GM12878 (cell line): ENCODE data around the gene BIN1. TPM values are rescaled to one million over a fixed set of nuclear protein-coding genes. Genes with fewer than 3 reads are reported as not detected.

Source experiments
- ATAC-seq: fragments of 200-7000 bp; cut with Tn5 transposase; 3 replicates; pipeline ENCODE4 v1.9.1; 2020; ENCODE audit warnings: mild to moderate bottlenecking, moderate library complexity
- BruUV-seq: library from RNA; stranded (reverse); fragments of 400-500 nt; replicated peaks from 2 replicates; lab custom pipeline; 2021; lab: Mats Ljungman, UMichigan
- CTCF ChIA-PET: fragments of 300-600 bp; sonication (Branson Sonifier 250); formaldehyde crosslinking; extraction: SDS; loops from one replicate; lab custom pipeline; 2021; ENCODE audit warnings: inconsistent platforms; lab: Yijun Ruan, JAX
- POLR2A ChIA-PET: fragments of 350-600 bp; formaldehyde crosslinking; extraction: SDS; loops from one replicate; lab custom pipeline; 2021; ENCODE audit warnings: inconsistent platforms; lab: Charles Lee
- RAD21 ChIA-PET: fragments of 300-600 bp; sonication (Branson Sonifier 250); formaldehyde crosslinking; loops from one replicate; lab custom pipeline; 2023; ENCODE audit warnings: antibody characterized with exemption; ENCODE audit not compliant: unreplicated experiment; lab: Charles Lee
- SMC1A ChIA-PET: fragments of 300-600 bp; sonication (Branson Sonifier 250); formaldehyde crosslinking; loops from one replicate; lab custom pipeline; 2023; ENCODE audit not compliant: unreplicated experiment, uncharacterized antibody; lab: Charles Lee
- DNase-seq: peaks from one replicate; pipeline ENCODE4 v3.0.0-alpha.2; 2011; ENCODE audit warnings: low read depth, low spot score
- FAIRE-seq: peaks from 3 replicates; lab custom pipeline; 2011; peaks lifted over from hg19 to GRCh38; lab: Jason Lieb, UNC
- H2AFZ ChIP-seq: 2 replicates; pipeline ENCODE4 v1.6.0; 2011; ENCODE audit warnings: low read depth, low read length, control low read depth; ENCODE audit not compliant: control insufficient read depth
- H3K27ac ChIP-seq: 2 replicates; pipeline ENCODE4 v1.5.1; 2011; ENCODE audit warnings: control low read depth; ENCODE audit not compliant: control insufficient read depth, insufficient read depth
- H3K27me3 ChIP-seq, 2 experiments: replicated peaks in 1 of 2; 2 replicates each; pipeline versions ENCODE4 v1.6.0 to v1.6.1; 2011; ENCODE audit warnings: low read length in 1 of 2; ENCODE audit not compliant: control insufficient read depth in 2 of 2, insufficient read depth in 2 of 2
- H3K36me3 ChIP-seq, 2 experiments: 2 replicates each; pipeline ENCODE4 v1.5.1; 2011; ENCODE audit warnings: low read length in 1 of 2; ENCODE audit not compliant: control insufficient read depth in 2 of 2, insufficient read depth in 2 of 2
- H3K4me1 ChIP-seq: 2 replicates; pipeline ENCODE4 v1.6.1; 2011; ENCODE audit warnings: mild to moderate bottlenecking, low read length, moderate library complexity, mixed read lengths; ENCODE audit not compliant: control insufficient read depth, insufficient read depth
- H3K4me2 ChIP-seq: 2 replicates; pipeline ENCODE4 v1.6.0; 2011; ENCODE audit warnings: control low read depth; ENCODE audit not compliant: control insufficient read depth, insufficient read depth
- H3K4me3 ChIP-seq: fragments of 200-600 bp; sonication (generic); 2 replicates; pipeline ENCODE4 v1.5.1; 2016
- H3K79me2 ChIP-seq: 2 replicates; pipeline ENCODE4 v1.6.0; 2011; ENCODE audit warnings: low read length; ENCODE audit not compliant: control insufficient read depth, insufficient read depth
- H3K9ac ChIP-seq: 2 replicates; pipeline ENCODE4 v1.8.0; 2011; ENCODE audit warnings: low read length, control low read depth, mixed read lengths; ENCODE audit not compliant: control insufficient read depth, insufficient read depth
- H3K9me3 ChIP-seq: replicated peaks from 3 replicates; pipeline ENCODE4 v1.5.1; 2011; ENCODE audit warnings: mild to moderate bottlenecking, low read length; ENCODE audit not compliant: control insufficient read depth, insufficient read depth
- H4K20me1 ChIP-seq: 2 replicates; pipeline ENCODE4 v1.6.0; 2011; ENCODE audit not compliant: control insufficient read depth, insufficient read depth
- BMI1 ChIP-seq: fragments of 450-650 bp; IDR thresholded peaks from 2 replicates; pipeline ENCODE4 v1.6.1; 2016; ENCODE audit warnings: mild to moderate bottlenecking, moderate library complexity, borderline replicate concordance
- CBX5 ChIP-seq: sonication (generic); IDR thresholded peaks from 2 replicates; pipeline ENCODE4 v1.6.1; 2016; ENCODE audit warnings: low read depth, moderate library complexity, mild to moderate bottlenecking, inconsistent platforms
- CEBPB ChIP-seq, 2 experiments: fragments of 150-350 bp in 1 of 2; IDR thresholded peaks; 2 replicates each; pipeline ENCODE4 v1.6.1; 2012 to 2014; ENCODE audit warnings: low read depth in 2 of 2, low read length in 2 of 2, borderline replicate concordance in 1 of 2, inconsistent platforms in 1 of 2
- DPF2 ChIP-seq: fragments of 450-650 bp; IDR thresholded peaks from 2 replicates; pipeline ENCODE4 v1.6.1; 2017; ENCODE audit warnings: mild to moderate bottlenecking
- ETV6 ChIP-seq, 2 experiments: fragments of 450-650 bp in 1 of 2; IDR thresholded peaks in 1 of 2; conservative IDR thresholded peaks in 1 of 2; 2 replicates each; pipeline ENCODE4 v1.6.1; 2014; ENCODE audit warnings: antibody characterized with exemption in 1 of 2, borderline replicate concordance in 1 of 2, low read depth in 1 of 2, mild to moderate bottlenecking in 1 of 2, moderate library complexity in 1 of 2
- HDAC2 ChIP-seq: fragments of 200-600 bp; sonication (generic); IDR thresholded peaks from 2 replicates; pipeline ENCODE4 v1.6.1; 2017
- IKZF2 ChIP-seq, 2 experiments: fragments of 450-650 bp; IDR thresholded peaks; 2 replicates each; pipeline ENCODE4 v1.6.1; 2017; ENCODE audit warnings: mild to moderate bottlenecking in 2 of 2, moderate library complexity in 2 of 2
- JUND ChIP-seq: IDR thresholded peaks from 2 replicates; pipeline ENCODE4 v1.6.1; 2012; ENCODE audit warnings: low read depth, mild to moderate bottlenecking, low read length, improper control_type of control experiment, moderate library complexity
- MEF2A ChIP-seq: IDR thresholded peaks from 2 replicates; pipeline ENCODE4 v1.6.1; 2011; ENCODE audit warnings: low read depth, mild to moderate bottlenecking, low read length, moderate library complexity; ENCODE audit not compliant: insufficient read depth
- MLLT1 ChIP-seq: fragments of 450-650 bp; IDR thresholded peaks from 2 replicates; pipeline ENCODE4 v1.6.1; 2016; ENCODE audit warnings: mild to moderate bottlenecking
- MYC ChIP-seq: IDR thresholded peaks from 2 replicates; pipeline ENCODE4 v1.6.1; 2011; ENCODE audit warnings: mild to moderate bottlenecking, low read length, moderate library complexity, inconsistent platforms; ENCODE audit not compliant: insufficient read depth, insufficient replicate concordance, insufficient read length, severe bottlenecking
- PKNOX1 ChIP-seq: fragments of 450-650 bp; IDR thresholded peaks from 2 replicates; pipeline ENCODE4 v1.6.1; 2016; ENCODE audit warnings: mild to moderate bottlenecking
- RUNX3 ChIP-seq: IDR thresholded peaks from 2 replicates; pipeline ENCODE4 v1.6.1; 2012; ENCODE audit warnings: low read length, inconsistent platforms
- SKIL ChIP-seq: fragments of 450-650 bp; IDR thresholded peaks from 2 replicates; pipeline ENCODE4 v1.6.1; 2017; ENCODE audit warnings: mild to moderate bottlenecking, low read depth, inconsistent platforms; ENCODE audit not compliant: poor library complexity, severe bottlenecking
- SMARCA5 ChIP-seq: fragments of 450-650 bp; IDR thresholded peaks from 2 replicates; pipeline ENCODE4 v1.6.1; 2017; ENCODE audit warnings: mild to moderate bottlenecking
- ZBTB4 ChIP-seq: fragments of 450-650 bp; formaldehyde crosslinking; IDR thresholded peaks from 2 replicates; pipeline ENCODE4 v1.4.0; 2022; ENCODE audit warnings: mild to moderate bottlenecking, moderate library complexity
- WGBS: methylation state at CpG from one replicate; pipeline ENCODE4 v1.1.6; 2016; ENCODE audit warnings: low lambda C conversion rate; ENCODE audit not compliant: insufficient replicate concordance, insufficient coverage; ENCODE audit errors: missing lambda C conversion rate; 5-methylcytosine and 5-hydroxymethylcytosine counted together
- in situ Hi-C: fragments of 300-500 bp; cut with MboI; formaldehyde crosslinking; loops from 9 replicates; pipeline ENCODE4 v1.14.3; 2018; ENCODE audit warnings: mixed read lengths
- intact Hi-C: fragments of 100-400 bp; cut with micrococcal nuclease; formaldehyde crosslinking; loops from one replicate; pipeline ENCODE4 v1.14.2; 2022; ENCODE audit not compliant: unreplicated experiment
- polyA plus RNA-seq, 11 experiments: library from polyadenylated mRNA; depleted of rRNA in 4 of 11; unstranded in 6 of 11; stranded (reverse) in 5 of 11; fragments of >200 nt; fragmentation: Nextera tagmentation in 4 of 11; fragmentation: Illumina TruSeq in 1 of 11; extraction: Ambion mirVana in 4 of 11; extraction: Trizol in 1 of 11; gene quantifications; 1 replicate in 1 of 11; 2 replicates in 10 of 11; pipeline versions ENCODE4 v1.2.1 to v1.2.3, GENCODE V29; 2011 to 2016; ENCODE audit warnings: inconsistent platforms in 2 of 11, missing spikeins in 2 of 11, low read depth in 1 of 11
- total RNA-seq, 4 experiments: library from RNA; depleted of rRNA in 3 of 4; stranded (reverse); fragments of >200 nt in 3 of 4; fragmentation: Illumina TruSeq in 1 of 4; extraction: Trizol in 1 of 4; gene quantifications; 2 replicates each; pipeline versions ENCODE4 v1.2.1 to v1.2.3, GENCODE V29; 2013 to 2021

Gene BIN1
- total and polyA plus RNA-seq, 10 of the 15 experiments (the other 5 are each of a cell fraction or from before 2014, with no cell fraction given) = 0.32 to 21.3 (median 11.2) TPM

GRCh38 chr2:127155947-127156346 lies 49.0 kb upstream of the BIN1 start:
- intact Hi-C loops = loop anchor here (5.0 kb wide), 1 partner anchor 89 kb away; no protein-coding TSS in a partner anchor
- Histone ChIP-seq H3K27me3 (no peaks in the 10 kb centered on the region), H3K27ac (no peak overlapping the region), H3K9me3 (peaks cover 1% of the 10 kb centered on the region; the same call in 1 of the 3 replicates), H3K4me1 (no peaks in the 10 kb centered on the region), H3K4me2 (no peak overlapping the region), H3K4me3 (no peak overlapping the region), H3K9ac (no peak overlapping the region), H3K36me3 (no peaks in the 10 kb centered on the region), H2AFZ (no peak overlapping the region)
- SMC1A ChIA-PET = no interaction called here
- DNase-seq (no peak), ATAC-seq (no peak)
- CTCF ChIA-PET = interaction anchor here (0.7 kb wide), 1 partner anchor 88 kb away, joined by 3 read pairs; no protein-coding TSS in a partner anchor
- in situ Hi-C loops = no loop called here
- no peak for TF ChIP-seq CEBPB (IDR thresholded peaks at IDR 0.05; ENCODE audit: borderline replicate concordance in 1 of 2, low read depth in 2 of 2, low read length in 2 of 2)
- no peak for TF ChIP-seq JUND
- no peak for TF ChIP-seq IKZF2 (IDR thresholded peaks at IDR 0.05)
- no peak for TF ChIP-seq MLLT1
- no peak for TF ChIP-seq HDAC2
- no peak for TF ChIP-seq ZBTB4 (CRISPR knock-in tag)
- TF ChIP-seq CBX5 = no peak
- no peak for TF ChIP-seq RUNX3
- no peak for TF ChIP-seq DPF2
- TF ChIP-seq MEF2A = no peak
- TF ChIP-seq MYC = no peak
- TF ChIP-seq PKNOX1 = no peak
- TF ChIP-seq ETV6 (conservative IDR thresholded peaks at IDR 0.05 in 1 of 2, IDR thresholded peaks at IDR 0.05 in 1 of 2; ENCODE audit: borderline replicate concordance in 1 of 2, low read depth in 1 of 2) = no peak
- TF ChIP-seq BMI1 = no peak
- TF ChIP-seq SMARCA5 = no peak
- no peak for TF ChIP-seq SKIL
- TF ChIP-seq, all 136 proteins: peak for 0
- POLR2A ChIA-PET = no interaction called here
- no TSS peak for BruUV-seq
- RAD21 ChIA-PET = interaction anchor here (1.0 kb wide), 1 partner anchor 9 kb away, joined by 3 read pairs; no protein-coding TSS in a partner anchor
- no peak for FAIRE-seq
- WGBS = 0% methylated on average over 2 of the region's 2 CpGs
- no peaks in the 10 kb centered on the region for H3K79me2 ChIP-seq
- no peaks in the 10 kb centered on the region for H4K20me1 ChIP-seq
